H1 (cell line): ENCODE results near the gene DTL. TPM values are rescaled to one million over a fixed set of nuclear protein-coding genes. Genes with fewer than 3 reads are reported as not detected.

Experiments
- BACH1 ChIP-seq: IDR thresholded peaks from 2 replicates; pipeline ENCODE4 v1.6.1; 2012; ENCODE audit warnings: low read length, improper control_type of control experiment
- CTBP2 ChIP-seq: IDR thresholded peaks from 2 replicates; pipeline ENCODE4 v1.7.0; 2011; ENCODE audit warnings: borderline replicate concordance, mild to moderate bottlenecking, moderate library complexity, mixed read lengths, low read length; ENCODE audit not compliant: insufficient read depth, insufficient read length
- FOSL1 ChIP-seq: IDR thresholded peaks from 2 replicates; pipeline ENCODE4 v1.6.1; 2011; ENCODE audit warnings: mild to moderate bottlenecking, low read depth, low read length, moderate library complexity; ENCODE audit not compliant: insufficient read depth
- KDM1A ChIP-seq: fragments of 200-600, 300-600 bp; sonication (generic); IDR thresholded peaks from 2 replicates; pipeline ENCODE4 v1.7.1; 2016; ENCODE audit warnings: mild to moderate bottlenecking, low read length, borderline replicate concordance
- NRF1 ChIP-seq: IDR thresholded peaks from 2 replicates; pipeline ENCODE4 v1.6.1; 2011; ENCODE audit warnings: mild to moderate bottlenecking, low read depth, low read length, improper control_type of control experiment
- POLR2A ChIP-seq, 2 experiments: IDR thresholded peaks; 1 replicate in 1 of 2; 2 replicates in 1 of 2; pipeline ENCODE4 v1.6.1; 2011; ENCODE audit warnings: low read depth in 2 of 2, low read length in 2 of 2, mild to moderate bottlenecking in 2 of 2; ENCODE audit errors: control extremely low read depth in 1 of 2
- POU5F1 ChIP-seq: IDR thresholded peaks from 2 replicates; pipeline ENCODE4 v1.6.1; 2011; ENCODE audit warnings: low read depth, mild to moderate bottlenecking, low read length, moderate library complexity
- RAD21 ChIP-seq, 2 experiments: IDR thresholded peaks in 1 of 2; conservative IDR thresholded peaks in 1 of 2; 2 replicates each; pipeline ENCODE4 v1.6.1; 2011; ENCODE audit warnings: low read depth in 2 of 2, low read length in 2 of 2, improper control_type of control experiment in 1 of 2, inconsistent platforms in 1 of 2, mild to moderate bottlenecking in 1 of 2, moderate library complexity in 1 of 2
- SIRT6 ChIP-seq: IDR thresholded peaks from one replicate; pipeline ENCODE4 v1.7.1; 2012; ENCODE audit warnings: low read length, inconsistent platforms
- SP4 ChIP-seq: IDR thresholded peaks from 2 replicates; pipeline ENCODE4 v1.6.1; 2012; ENCODE audit warnings: low read length, inconsistent platforms
- polyA plus RNA-seq, 7 experiments: library from polyadenylated mRNA; depleted of rRNA in 3 of 7; stranded (reverse) in 5 of 7; unstranded in 2 of 7; fragments of >200 nt in 5 of 7; fragments of 200-250 nt in 2 of 7; gene quantifications; 1 replicate in 5 of 7; 2 replicates in 1 of 7; 4 replicates in 1 of 7; pipeline versions ENCODE4 v1.2.1 to v1.2.3, GENCODE V29; 2011 to 2013; ENCODE audit warnings: missing spikeins in 2 of 7, mixed read lengths in 2 of 7
- total RNA-seq: library from RNA; stranded (reverse); fragmentation: NEBNext Ultra II Directional; extraction: Animal tissue kit (Norgen Biotek cat#: 25700); gene quantifications from 2 replicates; pipeline ENCODE4 v1.2.1, GENCODE V29; 2021
- TF ChIP-seq, protein P1 (sequence below): fragments of 300-600 bp; sonication (generic); IDR thresholded peaks from 2 replicates; pipeline ENCODE4 v1.7.1; 2012; ENCODE audit warnings: low read length, moderate library complexity, mild to moderate bottlenecking, inconsistent platforms; ENCODE audit not compliant: insufficient replicate concordance

DTL gene
- total and polyA plus RNA-seq, 2 of the 8 experiments (the other 6 are each of a cell fraction or from before 2014, with no cell fraction given), result 36.0 to 46.9 TPM

DNA sequence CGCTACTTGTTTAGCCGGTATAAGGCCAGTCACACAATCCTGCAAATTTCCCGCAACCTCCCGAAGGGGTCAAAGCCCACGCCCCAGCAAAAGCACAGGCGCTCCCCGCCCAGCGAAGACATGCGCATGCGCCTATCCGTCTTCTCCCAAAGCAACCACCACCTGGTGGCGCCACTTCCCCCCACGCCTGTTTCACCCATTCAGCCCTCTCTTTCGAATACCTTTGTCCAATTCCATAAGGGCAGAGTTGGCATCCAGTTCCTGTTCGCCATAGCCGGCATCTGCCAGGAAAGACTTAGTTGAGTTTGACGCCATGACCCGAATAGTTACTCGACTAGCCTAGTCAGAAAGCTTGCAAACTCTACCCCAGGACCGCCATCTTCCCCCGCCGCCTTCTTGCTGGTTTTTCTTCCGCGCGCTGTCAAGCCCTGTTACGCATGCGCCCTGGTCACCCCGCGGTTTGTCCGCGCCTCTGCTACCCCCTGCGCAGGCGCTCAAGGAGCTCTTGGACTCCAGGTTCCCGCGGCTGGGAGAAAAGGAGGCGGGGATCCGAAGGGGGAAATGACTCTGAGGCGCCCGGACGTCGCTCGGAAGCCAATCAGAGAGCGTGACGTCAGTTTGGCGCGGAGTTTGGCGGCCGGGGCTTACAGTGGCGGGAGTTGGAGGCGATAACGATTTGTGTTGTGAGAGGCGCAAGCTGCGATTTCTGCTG is at the start of gene DTL, which contains the start of gene INTS7 (continued):
- TF ChIP-seq RAD21 (IDR thresholded peaks at IDR 0.05 in 1 of 2, conservative IDR thresholded peaks at IDR 0.05 in 1 of 2; ENCODE audit: low read depth in 2 of 2, low read length in 2 of 2), result no peak
- TF ChIP-seq FOSL1, result no peak
- peak; percentile 98 for TF ChIP-seq NRF1
- peak; percentile 28; the same call in 1 of the 2 replicates for TF ChIP-seq SP4
- no peak for TF ChIP-seq POU5F1
- TF ChIP-seq, protein P1, sequence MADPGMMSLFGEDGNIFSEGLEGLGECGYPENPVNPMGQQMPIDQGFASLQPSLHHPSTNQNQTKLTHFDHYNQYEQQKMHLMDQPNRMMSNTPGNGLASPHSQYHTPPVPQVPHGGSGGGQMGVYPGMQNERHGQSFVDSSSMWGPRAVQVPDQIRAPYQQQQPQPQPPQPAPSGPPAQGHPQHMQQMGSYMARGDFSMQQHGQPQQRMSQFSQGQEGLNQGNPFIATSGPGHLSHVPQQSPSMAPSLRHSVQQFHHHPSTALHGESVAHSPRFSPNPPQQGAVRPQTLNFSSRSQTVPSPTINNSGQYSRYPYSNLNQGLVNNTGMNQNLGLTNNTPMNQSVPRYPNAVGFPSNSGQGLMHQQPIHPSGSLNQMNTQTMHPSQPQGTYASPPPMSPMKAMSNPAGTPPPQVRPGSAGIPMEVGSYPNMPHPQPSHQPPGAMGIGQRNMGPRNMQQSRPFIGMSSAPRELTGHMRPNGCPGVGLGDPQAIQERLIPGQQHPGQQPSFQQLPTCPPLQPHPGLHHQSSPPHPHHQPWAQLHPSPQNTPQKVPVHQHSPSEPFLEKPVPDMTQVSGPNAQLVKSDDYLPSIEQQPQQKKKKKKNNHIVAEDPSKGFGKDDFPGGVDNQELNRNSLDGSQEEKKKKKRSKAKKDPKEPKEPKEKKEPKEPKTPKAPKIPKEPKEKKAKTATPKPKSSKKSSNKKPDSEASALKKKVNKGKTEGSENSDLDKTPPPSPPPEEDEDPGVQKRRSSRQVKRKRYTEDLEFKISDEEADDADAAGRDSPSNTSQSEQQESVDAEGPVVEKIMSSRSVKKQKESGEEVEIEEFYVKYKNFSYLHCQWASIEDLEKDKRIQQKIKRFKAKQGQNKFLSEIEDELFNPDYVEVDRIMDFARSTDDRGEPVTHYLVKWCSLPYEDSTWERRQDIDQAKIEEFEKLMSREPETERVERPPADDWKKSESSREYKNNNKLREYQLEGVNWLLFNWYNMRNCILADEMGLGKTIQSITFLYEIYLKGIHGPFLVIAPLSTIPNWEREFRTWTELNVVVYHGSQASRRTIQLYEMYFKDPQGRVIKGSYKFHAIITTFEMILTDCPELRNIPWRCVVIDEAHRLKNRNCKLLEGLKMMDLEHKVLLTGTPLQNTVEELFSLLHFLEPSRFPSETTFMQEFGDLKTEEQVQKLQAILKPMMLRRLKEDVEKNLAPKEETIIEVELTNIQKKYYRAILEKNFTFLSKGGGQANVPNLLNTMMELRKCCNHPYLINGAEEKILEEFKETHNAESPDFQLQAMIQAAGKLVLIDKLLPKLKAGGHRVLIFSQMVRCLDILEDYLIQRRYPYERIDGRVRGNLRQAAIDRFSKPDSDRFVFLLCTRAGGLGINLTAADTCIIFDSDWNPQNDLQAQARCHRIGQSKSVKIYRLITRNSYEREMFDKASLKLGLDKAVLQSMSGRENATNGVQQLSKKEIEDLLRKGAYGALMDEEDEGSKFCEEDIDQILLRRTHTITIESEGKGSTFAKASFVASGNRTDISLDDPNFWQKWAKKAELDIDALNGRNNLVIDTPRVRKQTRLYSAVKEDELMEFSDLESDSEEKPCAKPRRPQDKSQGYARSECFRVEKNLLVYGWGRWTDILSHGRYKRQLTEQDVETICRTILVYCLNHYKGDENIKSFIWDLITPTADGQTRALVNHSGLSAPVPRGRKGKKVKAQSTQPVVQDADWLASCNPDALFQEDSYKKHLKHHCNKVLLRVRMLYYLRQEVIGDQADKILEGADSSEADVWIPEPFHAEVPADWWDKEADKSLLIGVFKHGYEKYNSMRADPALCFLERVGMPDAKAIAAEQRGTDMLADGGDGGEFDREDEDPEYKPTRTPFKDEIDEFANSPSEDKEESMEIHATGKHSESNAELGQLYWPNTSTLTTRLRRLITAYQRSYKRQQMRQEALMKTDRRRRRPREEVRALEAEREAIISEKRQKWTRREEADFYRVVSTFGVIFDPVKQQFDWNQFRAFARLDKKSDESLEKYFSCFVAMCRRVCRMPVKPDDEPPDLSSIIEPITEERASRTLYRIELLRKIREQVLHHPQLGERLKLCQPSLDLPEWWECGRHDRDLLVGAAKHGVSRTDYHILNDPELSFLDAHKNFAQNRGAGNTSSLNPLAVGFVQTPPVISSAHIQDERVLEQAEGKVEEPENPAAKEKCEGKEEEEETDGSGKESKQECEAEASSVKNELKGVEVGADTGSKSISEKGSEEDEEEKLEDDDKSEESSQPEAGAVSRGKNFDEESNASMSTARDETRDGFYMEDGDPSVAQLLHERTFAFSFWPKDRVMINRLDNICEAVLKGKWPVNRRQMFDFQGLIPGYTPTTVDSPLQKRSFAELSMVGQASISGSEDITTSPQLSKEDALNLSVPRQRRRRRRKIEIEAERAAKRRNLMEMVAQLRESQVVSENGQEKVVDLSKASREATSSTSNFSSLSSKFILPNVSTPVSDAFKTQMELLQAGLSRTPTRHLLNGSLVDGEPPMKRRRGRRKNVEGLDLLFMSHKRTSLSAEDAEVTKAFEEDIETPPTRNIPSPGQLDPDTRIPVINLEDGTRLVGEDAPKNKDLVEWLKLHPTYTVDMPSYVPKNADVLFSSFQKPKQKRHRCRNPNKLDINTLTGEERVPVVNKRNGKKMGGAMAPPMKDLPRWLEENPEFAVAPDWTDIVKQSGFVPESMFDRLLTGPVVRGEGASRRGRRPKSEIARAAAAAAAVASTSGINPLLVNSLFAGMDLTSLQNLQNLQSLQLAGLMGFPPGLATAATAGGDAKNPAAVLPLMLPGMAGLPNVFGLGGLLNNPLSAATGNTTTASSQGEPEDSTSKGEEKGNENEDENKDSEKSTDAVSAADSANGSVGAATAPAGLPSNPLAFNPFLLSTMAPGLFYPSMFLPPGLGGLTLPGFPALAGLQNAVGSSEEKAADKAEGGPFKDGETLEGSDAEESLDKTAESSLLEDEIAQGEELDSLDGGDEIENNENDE, result no peak
- no peak for TF ChIP-seq KDM1A
- TF ChIP-seq SIRT6, result no peak
- peak; percentile 90 for TF ChIP-seq BACH1
- TF ChIP-seq POLR2A (IDR thresholded peaks at IDR 0.05; ENCODE audit: control extremely low read depth in 1 of 2, low read depth in 2 of 2, low read length in 2 of 2), result peak; percentile 87 to 97
- no peak for TF ChIP-seq CTBP2
